Astrocyte of the cerebellum (primary cell): Measurements from ENCODE around the gene TNNC2.

Experiments
- DNase-seq: peaks from one replicate; pipeline ENCODE4 v3.0.0-alpha.2; 2011; ENCODE audit warnings: low read depth
- H3K4me3 ChIP-seq: 2 replicates; pipeline ENCODE4 v1.5.1; 2011; ENCODE audit warnings: mild to moderate bottlenecking, low read depth, low read length, moderate library complexity
- CTCF ChIP-seq: IDR thresholded peaks from 2 replicates; pipeline ENCODE4 v1.5.1; 2012; ENCODE audit warnings: low read length, low read depth, moderate library complexity, mild to moderate bottlenecking; ENCODE audit errors: missing control alignments
- in situ Hi-C: cut with HindIII; loops from 2 replicates; pipeline ENCODE4 v1.10.0; 2017; ENCODE audit warnings: low sequenced_read_pairs

TNNC2 gene

GRCh38 chr20:45823949-45824835 lies 2.9 kb downstream of the TNNC2 start:
- in situ Hi-C loops = no loop called here
- no peak for DNase-seq
- H3K4me3 ChIP-seq = no peak overlapping the region
- TF ChIP-seq CTCF = peak; percentile 48

- in situ Hi-C loops = no loop called here
- no peak for DNase-seq
- no peak for TF ChIP-seq CTCF
- H3K4me3 ChIP-seq = no peak overlapping the region
These were observed 4.3 kb downstream of the TNNC2 start for GRCh38 chr20:45822857-45823256.

- no peak for DNase-seq
- in situ Hi-C loops = no loop called here
These were observed 5.2 kb downstream of the TNNC2 start for GRCh38 chr20:45821947-45822346.

GRCh38 chr20:45819466-45819865 lies 7.6 kb downstream of the TNNC2 start:
- DNase-seq = no peak
- H3K4me3 ChIP-seq = no peak overlapping the region
- no peak for TF ChIP-seq CTCF
- in situ Hi-C loops = no loop called here

More at GRCh38 chr20:45821947-45822346, 5.2 kb downstream of the TNNC2 start:
- H3K4me3 ChIP-seq = no peak overlapping the region
- TF ChIP-seq CTCF = no peak

GRCh38 chr20:45818239-45818638 lies 8.9 kb downstream of the TNNC2 start:
- H3K4me3 ChIP-seq = no peak overlapping the region
- DNase-seq = no peak
- in situ Hi-C loops = no loop called here
- no peak for TF ChIP-seq CTCF

GRCh38 chr20:45817376-45818194 lies 9.5 kb downstream of the TNNC2 start:
- no peak for TF ChIP-seq CTCF
- DNase-seq = peak; percentile 71
- in situ Hi-C loops = no loop called here
- no peak overlapping the region for H3K4me3 ChIP-seq
